ENCODE data around the gene EXOG. TPM values are rescaled to one million over a fixed set of nuclear protein-coding genes. Genes with fewer than 3 reads are reported as not detected.

Gene EXOG
- total RNA-seq, 4 donors from 2014 or later, result 3.3 to 10.3 (median 5.3) TPM

DNA sequence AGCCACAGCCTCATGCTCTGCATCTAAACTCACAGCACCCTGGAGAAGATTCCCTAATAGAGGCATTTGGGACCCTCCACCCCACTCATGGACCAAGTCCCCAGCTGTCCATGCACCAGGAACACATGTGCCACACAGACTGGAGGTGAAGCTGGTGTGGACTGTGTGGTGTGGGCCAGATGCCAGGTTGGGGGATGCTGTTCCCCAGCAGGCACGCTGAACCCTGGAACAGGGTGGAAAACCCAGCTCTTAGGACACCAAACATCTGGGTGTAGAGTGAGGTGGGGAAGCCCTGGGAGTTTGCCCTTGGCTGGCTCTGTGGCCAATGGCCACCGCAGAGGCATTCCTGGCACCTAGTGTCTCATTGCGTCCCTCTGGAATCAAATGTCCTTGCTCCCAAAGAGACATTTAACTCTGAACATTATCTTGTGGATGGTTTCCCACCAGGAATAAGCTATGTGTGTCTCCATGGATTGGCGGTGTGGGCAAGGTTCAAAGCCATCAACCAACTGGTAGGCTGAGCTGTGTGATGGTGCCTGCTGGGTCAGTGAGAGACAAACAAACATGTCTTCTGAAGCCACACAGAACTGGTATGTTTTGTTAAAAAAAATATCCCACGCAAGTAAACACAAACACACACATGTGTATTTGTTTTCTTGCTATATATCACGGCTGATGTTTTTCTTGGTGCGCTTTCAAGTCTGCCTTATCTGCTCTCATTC is 65.0 kb downstream of the EXOG start:
- H3K4me1 ChIP-seq, result no peaks in the 10 kb centered on the region
- no peaks in the 10 kb centered on the region for H3K9me3 ChIP-seq
- H3K36me3 ChIP-seq, result no peaks in the 10 kb centered on the region
- DNase-seq, result no peak
- intact Hi-C loops (cut with DNase I), result no loop called here
- no peaks in the 10 kb centered on the region for H3K27me3 ChIP-seq
- no peak for TF ChIP-seq POLR2A (IDR thresholded peaks at IDR 0.05)
- TF ChIP-seq, protein P1, sequence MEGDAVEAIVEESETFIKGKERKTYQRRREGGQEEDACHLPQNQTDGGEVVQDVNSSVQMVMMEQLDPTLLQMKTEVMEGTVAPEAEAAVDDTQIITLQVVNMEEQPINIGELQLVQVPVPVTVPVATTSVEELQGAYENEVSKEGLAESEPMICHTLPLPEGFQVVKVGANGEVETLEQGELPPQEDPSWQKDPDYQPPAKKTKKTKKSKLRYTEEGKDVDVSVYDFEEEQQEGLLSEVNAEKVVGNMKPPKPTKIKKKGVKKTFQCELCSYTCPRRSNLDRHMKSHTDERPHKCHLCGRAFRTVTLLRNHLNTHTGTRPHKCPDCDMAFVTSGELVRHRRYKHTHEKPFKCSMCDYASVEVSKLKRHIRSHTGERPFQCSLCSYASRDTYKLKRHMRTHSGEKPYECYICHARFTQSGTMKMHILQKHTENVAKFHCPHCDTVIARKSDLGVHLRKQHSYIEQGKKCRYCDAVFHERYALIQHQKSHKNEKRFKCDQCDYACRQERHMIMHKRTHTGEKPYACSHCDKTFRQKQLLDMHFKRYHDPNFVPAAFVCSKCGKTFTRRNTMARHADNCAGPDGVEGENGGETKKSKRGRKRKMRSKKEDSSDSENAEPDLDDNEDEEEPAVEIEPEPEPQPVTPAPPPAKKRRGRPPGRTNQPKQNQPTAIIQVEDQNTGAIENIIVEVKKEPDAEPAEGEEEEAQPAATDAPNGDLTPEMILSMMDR (IDR thresholded peaks at IDR 0.05), result no peak
- H3K27ac ChIP-seq, result no peak overlapping the region
- WGBS, 2 donors, result 88 to 89% methylated on average over 6 to 7 of the region's 7 CpGs
- no peak overlapping the region for H3K4me3 ChIP-seq

- TF ChIP-seq, protein P1 (IDR thresholded peaks at IDR 0.05), result no peak
- TF ChIP-seq POLR2A (IDR thresholded peaks at IDR 0.05), result no peak
- no peak overlapping the region for H3K4me3 ChIP-seq
- 51 to 62% methylated on average over 2 to 7 of the region's 10 CpGs for WGBS, 2 donors
- no peaks in the 10 kb centered on the region for H3K9me3 ChIP-seq
- no peaks in the 10 kb centered on the region for H3K36me3 ChIP-seq
- no peaks in the 10 kb centered on the region for H3K4me1 ChIP-seq
- DNase-seq, result no peak
- intact Hi-C loops (cut with DNase I), result no loop called here
- no peak overlapping the region for H3K27ac ChIP-seq
- no peaks in the 10 kb centered on the region for H3K27me3 ChIP-seq
These were observed 65.8 kb downstream of the EXOG start for GRCh38 chr3:38561746-38562466.

DNA sequence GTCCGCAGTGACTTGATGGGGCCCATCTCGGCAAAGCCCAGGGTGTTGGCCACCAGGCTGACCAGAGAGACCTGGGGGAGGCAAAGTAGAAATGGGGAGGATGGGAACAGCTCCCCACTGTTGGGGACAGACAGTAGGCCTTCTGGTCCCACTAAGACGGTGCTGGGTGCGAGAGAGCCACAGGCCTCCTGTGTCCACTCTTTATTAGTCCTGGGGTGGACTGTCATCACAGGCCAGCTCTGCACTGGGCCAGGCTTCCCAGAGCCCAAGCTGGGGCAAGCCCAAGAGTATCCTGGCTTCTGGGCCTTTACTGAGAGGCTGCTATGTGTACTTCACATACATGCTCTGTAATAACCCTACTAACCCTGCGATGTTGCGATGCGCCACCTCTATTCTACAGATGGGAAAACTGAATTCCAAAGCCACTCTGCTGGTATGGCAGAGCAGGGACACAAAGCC is 66.4 kb downstream of the EXOG start:
- Histone ChIP-seq H3K27me3 (no peaks in the 10 kb centered on the region), H3K27ac (no peak overlapping the region), H3K9me3 (no peaks in the 10 kb centered on the region), H3K4me3 (no peak overlapping the region), H3K36me3 (no peaks in the 10 kb centered on the region), H3K4me1 (no peaks in the 10 kb centered on the region)
- no peak for DNase-seq
- TF ChIP-seq POLR2A (IDR thresholded peaks at IDR 0.05), result no peak
- TF ChIP-seq, protein P1 (IDR thresholded peaks at IDR 0.05), result no peak
- 93 to 97% methylated on average over 5 to 6 of the region's 7 CpGs for WGBS, 2 donors
- intact Hi-C loops (cut with DNase I), result no loop called here

DNA sequence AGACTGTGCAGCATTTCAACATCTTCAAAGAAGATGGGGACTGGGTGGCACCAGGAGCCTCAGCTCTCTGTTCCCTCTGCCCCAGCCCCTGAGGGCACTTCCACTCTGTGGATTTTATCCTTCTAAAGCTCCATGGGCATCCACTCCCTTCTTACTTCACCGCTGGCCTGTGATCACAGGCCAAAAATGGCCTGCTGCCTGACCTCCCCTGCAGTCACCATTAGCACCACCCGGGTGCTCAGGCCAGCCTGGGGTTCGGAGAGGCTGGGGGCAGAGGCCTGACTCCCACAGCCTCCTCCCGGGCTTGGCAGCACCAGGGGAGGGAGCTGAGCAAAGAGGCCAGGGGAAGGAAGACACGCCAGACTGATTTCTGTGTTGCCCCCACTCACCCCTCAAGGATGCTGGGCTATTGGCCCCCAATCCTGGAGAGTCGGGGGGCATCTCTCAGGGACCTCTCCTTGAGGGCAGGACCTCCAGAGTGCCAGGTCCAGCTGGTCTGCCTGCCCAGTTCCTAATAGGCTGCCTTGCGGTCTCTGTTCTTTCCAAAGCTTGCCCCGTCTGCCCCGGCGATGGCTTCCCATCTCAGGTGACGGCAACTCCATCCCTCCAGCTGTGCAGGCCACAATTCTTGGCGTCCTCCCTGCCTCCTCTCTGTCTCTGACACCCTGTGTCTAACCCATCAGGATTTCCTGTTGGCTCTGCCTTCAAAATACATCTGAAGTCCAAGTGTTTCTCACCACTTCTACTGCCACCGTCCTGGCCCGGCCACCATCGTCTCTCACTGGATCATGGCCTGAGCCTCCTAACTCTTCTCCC is 67.1 kb downstream of the EXOG start:
- Histone ChIP-seq H3K27ac (no peak overlapping the region), H3K4me3 (no peak overlapping the region), H3K36me3 (no peaks in the 10 kb centered on the region), H3K27me3 (no peaks in the 10 kb centered on the region), H3K9me3 (no peaks in the 10 kb centered on the region), H3K4me1 (no peaks in the 10 kb centered on the region)
- DNase-seq, result no peak
- no peak for TF ChIP-seq POLR2A (IDR thresholded peaks at IDR 0.05)
- TF ChIP-seq, protein P1 (IDR thresholded peaks at IDR 0.05), result no peak
- WGBS, 2 donors, result 86 to 91% methylated on average over 10 of the region's 15 CpGs
- intact Hi-C loops (cut with DNase I), result no loop called here
